Activated CD8-positive, alpha-beta memory T cell treated with anti-CD3 and anti-CD28 coated beads for 48 hours (primary cell): ENCODE results near the gene TAP1.

Experiments
- DNase-seq, 3 experiments: peaks; one replicate each; pipeline ENCODE4 v3.0.0-alpha.2; 2020; ENCODE audit warnings: low read depth in 2 of 3, low spot score in 2 of 3

Gene TAP1

DNA sequence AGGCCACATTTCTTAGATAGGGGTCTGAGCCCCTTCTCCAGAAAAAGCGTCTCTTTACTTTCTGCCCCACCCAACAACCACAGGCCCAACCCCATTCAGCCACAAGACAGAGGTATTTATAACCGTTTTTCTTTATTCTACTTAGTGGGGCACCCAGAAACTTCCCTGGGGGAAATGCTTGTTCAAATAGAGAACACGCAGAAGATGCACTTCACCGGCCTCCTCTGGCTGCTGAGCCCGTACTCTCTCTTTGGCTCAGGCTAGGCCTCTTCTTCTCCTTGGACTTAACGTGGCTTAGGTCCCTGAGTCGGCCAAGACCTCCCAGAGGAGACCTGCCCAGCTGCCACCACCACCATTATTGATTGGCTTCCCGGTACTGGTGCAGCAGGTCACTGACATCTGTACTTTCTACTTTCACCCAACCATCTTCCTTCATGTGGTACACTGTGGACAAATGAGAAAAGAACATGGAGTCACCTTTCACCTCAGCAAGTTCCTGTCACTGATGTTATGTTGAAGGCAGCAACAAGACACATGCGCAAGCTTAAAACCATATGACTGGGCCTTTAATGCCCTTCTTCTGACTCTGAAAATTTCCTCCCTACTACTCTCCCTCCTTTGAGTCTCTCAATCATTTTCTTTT lies 12.8 kb downstream of the TAP1 start:
- no peak for DNase-seq

DNA sequence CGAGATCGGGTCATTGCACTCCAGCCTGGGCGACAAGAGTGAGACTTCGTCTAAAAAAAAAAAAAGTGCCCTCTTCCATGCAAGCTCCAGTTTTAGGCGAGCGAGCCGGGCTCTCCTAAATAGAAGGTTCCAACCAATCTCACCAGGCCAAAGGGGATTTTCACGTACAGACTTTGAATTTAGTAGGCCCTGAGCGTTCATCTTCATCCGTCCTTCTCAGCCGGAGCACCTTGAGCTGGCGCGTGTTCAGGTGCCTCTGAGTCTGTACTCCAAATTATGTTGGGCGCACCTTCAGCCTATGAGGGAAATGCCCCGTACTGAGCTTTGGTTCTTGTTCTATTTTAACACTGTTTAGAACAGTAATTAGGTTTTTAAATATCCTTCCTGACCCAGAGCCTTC lies 14.1 kb downstream of the TAP1 start:
- DNase-seq = no peak

DNA sequence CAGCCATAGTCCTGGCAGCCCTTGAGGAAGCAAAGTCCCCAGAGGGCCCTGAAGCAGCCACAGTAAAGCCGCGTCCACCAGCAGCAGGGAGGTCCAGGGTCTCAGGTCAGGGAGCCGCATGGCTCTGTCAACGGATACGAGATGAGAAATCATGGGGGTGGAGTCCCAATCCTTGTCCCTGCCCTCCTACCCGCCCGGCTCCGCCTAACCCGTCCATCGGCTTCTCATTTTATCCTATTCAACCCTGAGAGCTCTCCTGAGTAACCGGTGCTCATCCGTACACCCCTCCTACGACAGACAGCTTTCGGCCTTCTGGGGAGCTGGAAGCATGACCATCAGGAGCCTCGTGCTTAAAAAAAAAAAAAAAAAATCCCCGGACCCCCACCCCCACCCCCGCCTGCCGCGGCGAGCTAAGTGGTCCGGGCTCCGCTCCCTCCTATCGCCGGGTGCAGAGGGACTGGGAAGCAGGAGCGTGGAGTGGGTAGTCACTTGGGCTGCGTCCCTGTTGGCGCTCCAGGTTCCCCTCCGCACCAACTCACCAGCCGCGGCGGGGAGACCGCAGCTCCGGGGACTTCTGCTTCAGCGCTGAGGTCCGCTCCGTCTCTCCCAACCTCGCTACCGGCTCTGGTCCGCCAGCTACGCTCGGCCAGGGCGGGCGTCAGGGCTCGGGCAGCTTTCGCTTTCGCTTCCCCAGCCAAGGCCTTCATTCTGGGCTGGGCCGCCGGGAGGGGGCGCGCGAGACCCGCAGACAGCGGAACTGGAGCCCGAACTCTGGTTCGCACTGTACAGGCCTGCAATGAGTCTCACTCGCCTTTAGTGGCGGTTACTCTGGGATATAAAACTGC lies 15.2 kb downstream of the TAP1 start, which contains the start of gene TAP2:
Gene TAP2, minus strand, starts transcription at position 626 of the 845 bp plus-strand sequence. Its CDS starts 506 bp downstream, at position 120.
- DNase-seq = peak; percentile 95 to 96 (median 96)

DNA sequence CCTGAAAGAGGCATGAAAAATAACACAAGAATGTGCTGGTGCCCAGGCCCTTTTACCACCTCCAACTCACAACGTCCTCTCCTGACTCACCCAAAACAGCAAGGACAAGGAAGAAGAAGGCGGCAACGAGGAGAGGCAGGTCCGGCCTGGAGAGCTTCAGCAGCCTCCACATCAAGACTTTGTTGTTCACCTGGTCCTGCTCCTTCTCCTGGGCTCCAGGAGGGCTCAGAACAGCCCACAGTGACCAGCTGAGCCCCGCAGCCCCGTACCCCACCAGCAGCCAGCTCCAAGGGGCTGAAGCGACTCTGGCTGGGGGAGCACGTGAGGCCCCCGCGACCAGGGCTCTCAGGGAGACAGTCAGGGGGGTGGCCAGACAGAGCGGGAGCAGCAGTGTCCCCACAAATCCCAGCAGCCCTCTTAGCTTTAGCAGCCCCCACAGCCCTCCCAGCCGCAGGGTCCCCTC lies 15.8 kb downstream of the TAP1 start:
- DNase-seq = no peak

DNA sequence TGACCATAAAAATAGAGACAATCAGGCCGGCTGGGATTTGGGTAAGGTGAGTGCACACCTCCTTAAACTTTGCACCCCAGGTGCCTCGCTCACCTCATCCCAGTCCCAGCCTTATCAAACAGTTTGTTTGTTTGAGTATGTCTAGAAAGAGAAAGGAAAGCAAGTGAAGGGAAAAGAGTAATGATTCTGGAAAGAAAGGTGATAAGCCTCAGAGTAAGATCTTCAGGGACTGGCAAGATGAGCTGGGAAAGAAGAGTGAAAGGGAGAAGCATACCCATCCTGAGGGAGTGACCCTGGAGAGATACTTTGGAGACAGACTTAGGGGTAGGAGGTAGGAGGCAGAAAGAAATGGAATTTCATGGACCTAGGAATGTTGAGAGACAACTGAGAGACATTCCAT lies 16.6 kb downstream of the TAP1 start:
- no peak for DNase-seq

DNA sequence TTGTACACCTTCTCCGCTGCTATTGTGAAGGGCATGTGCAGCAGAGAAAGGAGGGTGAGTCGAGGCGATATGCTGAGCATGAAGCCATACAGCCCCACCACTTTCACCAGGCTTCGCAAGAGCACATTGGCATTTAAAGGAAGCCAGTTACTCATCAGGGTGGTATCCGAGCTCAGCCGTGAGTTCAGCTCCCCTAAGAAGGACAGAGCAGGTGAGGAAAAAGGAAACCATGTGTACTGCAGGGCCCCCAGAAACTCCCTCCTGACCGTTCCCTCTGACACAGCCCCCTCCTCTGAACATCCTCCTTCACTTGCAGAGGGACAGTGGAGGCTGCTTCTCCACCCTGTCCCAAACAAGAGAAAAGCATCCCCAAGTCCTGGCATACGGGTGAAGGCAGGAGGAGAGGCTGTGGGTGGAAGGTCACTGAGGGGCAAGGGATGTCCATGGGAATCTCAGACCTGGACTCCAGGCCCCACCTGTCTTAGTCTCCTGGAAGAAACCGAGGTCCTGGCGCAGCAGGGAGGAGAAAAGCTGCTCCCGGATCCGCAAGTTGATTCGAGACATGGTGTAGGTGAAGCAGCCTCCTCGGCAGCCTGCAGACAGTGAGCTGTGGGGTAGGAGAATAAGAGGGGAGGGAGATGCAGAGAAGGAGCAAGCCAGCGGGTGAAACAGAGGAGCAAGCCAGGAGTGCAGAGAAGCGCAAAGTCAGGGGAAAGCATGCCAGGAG lies 18.2 kb downstream of the TAP1 start:
- no peak for DNase-seq

DNA sequence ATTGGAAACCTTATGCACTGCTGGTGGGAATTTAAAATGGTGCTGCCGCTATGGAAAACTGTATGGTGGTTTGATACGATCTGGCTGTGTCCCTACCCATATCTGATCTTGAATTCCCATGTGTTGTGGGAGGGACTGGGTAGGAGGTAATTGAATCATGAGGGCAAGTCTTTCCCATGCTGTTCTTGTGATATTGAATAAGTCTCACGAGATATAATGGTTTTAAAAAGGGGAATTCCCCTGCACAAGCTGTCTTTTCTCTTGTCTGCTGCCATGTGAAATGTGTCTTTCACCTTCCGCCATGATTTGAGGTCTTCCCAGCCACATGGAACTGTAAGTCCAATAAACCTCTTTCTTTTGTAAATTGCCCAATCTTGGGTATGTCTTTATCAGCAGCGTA lies 19.8 kb downstream of the TAP1 start:
- no peak for DNase-seq

DNA sequence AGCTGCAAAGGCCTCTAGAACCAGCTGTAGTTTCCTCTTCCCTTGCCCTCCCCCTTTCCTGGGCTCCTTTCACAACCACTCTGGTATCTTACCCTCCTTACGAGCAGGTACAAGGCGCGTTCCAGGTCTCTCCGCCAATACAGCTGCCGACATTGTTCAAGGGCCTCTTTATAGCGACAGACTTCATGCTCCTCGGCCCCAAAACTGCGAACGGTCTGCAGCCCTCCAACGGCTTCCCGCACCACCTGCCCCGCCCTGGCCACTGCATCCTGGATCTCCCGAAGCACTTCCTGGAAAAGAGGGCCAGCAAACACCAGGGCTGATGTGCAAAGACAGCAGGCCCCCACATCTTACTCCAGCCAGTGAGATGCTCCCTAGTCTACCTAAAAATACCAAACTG lies 21.0 kb downstream of the TAP1 start:
- DNase-seq = no peak

DNA sequence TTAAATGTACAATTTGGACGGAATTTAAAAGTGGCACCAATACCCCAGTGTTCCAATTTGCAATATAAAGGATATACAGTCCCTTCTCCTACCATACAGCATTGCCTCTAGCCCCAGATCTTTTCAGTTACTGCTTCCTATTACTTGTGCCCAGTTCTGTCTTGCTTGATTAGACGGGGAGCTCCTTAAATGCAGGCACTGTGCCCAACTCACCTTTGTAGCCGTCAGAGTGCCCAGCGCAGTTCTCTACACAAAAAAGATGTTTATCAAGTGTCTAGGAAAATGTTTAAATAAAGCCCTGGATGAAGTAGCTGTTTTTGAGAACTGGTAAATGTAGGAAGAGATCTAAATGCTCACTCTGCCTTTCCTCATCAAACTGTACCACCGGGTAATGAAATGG lies 22.6 kb downstream of the TAP1 start:
- no peak for DNase-seq

DNA sequence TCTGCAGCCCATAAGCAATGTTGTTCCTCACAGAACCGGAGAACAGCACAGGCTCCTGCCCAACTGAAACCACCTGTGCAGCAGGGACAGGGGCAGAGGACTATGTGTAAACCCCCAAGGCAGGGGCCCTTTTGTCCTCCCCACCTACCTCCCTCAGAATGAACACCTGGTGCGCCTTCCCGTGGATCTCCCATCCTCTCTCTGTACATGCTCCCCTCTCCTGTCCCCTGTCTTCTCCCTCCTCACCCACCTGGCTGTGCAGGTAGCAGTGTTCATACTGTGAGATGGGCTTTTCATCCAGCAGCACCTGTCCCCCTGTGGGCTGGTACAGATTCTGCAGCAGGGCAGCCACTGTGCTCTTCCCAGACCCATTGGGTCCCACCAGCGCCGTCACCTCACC lies 23.5 kb downstream of the TAP1 start:
- DNase-seq = no peak

DNA sequence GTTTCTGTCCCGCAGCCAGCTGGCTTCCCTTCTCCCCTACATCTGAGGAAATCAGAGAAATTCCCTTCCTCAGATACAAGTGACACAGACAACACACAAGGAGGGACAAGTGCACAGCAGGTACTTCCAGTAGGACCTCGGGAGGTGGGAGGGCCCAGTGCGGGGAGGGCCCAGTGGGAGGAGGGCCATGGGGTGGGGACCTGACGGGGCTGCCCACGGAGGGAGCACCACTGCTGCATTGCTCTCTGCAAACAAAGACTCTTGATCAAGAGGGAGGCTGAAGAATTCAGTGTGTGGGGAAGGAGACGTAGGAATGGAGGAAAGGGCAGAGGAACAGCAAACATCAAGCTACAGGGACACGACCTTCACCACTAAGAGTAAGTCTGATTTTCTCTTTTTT lies 24.0 kb downstream of the TAP1 start:
- no peak for DNase-seq

DNA sequence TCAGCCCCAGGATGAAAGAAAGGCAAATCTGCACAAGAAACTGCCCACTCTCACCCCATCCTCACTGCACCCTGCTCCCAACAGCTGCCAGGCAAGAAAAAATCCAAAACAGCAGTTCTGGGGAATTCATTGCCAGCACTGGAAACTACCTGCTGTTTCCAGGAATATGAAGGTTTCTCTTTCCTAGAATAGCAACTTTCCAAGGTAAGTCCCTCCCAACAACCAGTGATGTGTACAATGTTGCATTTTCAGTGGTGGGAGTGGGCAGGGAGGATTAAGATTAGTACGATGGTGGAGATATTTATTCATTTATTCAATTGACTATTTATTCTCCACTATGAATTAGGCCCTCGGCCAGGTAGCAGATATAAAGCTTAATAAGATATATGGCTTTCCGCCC lies 26.5 kb downstream of the TAP1 start:
- DNase-seq = no peak

DNA sequence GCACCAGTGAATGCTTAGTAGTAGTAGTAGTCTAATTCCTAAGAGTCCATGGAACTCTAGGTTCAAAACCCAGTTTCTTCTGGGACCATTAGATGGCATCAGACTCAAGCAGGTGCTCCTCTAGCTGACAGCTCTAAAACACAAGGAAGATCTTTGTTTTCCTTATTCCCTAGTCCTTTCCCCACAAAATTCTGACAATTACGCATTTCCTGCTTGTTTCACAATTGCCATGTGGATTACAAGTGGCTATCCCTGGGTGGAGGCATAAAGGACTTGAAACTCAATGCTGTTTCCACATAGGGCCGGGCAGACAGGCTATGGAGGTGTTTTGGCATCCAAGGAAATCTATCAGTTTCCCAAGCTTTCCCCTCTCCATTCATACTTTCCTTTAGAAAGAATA lies 27.5 kb downstream of the TAP1 start:
- DNase-seq = no peak

DNA sequence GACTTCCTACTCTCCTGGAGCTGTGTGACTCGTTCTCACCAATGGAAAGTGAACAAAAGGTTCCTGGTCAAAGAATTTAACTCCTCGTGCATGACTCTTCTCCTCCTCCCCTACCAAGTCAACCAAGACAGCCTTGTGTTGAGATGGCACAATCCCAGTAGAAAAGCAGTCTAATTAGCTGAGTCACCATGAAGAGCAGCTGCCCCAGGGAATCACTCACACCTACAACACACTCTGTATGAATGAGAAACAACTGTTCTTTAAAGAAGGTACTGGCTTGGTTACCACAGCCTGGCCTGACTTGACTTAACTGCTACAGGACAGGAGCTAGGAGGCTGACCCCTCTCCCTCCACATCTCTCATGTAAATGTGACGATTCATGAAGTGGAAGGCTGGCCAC lies 33.8 kb downstream of the TAP1 start:
- no peak for DNase-seq

DNA sequence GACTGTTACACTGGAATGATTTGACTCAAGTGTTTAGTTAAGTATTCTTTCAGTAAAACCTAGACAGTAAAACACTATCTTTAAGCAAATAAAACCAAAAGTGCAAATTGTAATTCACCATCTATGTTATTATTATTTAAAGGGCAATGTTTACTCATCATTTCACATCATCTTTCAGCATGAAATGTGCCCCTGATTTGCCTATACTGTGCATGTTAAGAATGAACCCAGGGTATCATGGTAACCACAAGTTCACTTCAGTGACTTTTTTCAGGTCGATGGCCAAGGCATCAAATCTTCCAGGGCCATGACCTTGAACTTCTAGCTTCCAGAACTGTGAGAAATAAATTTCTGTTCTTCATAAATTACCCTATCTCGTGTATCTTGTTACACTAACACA lies 34.6 kb downstream of the TAP1 start:
- no peak for DNase-seq

DNA sequence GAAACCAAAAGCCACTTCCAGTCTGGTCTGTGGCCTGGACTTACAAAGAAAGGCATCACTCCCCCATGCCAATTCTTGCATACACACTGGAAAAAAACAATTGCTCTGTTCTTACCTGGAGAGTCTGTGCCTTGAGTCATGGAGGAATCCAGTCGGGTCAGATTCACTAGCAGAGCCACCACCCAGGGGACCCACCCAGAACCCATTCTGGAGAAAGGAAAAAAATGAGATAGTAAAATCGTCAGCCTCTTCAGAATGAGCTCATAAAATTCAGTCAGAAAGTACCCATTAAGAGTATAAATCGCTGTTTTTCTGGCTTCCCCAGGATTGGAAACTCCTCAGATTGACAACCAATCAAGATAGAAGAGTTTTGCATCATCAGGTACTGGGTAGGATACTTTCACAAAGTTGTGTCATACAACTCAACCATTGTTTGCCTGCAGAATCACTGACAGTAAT lies 36.7 kb downstream of the TAP1 start, which contains the start of gene HLA-DOB:
Gene HLA-DOB, minus strand, starts transcription at position 257 of the 459 bp plus-strand sequence. Its CDS starts 51 bp downstream, at position 206.
- DNase-seq = no peak

DNA sequence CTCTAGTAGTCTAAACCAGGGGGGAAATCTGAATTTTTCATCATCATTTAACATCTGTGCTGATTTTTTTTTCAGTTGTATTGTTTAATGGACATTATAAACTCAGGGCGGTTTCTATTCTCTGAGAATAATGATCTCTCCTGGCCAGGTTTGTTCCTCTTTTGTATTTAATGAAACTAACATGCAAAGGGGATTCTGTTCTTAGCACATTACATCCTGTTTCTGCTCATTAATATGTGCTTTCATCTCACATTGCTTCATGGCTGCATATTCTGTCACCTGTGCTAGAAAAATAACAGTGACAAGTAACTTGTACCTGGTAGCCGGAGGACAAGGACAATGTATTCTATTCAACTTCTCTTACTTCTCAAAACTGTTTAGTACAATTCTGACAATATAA lies 37.5 kb downstream of the TAP1 start:
- no peak for DNase-seq

DNA sequence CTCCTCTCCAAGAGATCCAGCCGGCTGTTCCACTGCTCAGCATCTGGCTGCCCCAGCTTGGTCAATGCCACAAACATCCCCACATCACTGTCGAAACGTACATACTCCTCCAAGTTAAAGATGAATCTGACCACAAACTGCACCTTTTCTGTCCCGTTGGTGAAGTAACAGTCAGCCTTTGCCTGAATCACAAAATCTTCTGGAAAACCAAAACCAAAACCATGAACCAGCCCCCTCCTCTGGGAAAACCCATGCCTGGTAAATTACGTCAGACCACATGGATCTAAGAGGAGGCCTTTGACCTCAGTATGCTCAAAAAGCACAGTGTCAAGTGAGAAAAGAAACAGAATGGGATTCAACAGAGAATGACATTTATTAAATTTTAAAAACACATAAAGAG lies 38.4 kb downstream of the TAP1 start:
- no peak for DNase-seq

DNA sequence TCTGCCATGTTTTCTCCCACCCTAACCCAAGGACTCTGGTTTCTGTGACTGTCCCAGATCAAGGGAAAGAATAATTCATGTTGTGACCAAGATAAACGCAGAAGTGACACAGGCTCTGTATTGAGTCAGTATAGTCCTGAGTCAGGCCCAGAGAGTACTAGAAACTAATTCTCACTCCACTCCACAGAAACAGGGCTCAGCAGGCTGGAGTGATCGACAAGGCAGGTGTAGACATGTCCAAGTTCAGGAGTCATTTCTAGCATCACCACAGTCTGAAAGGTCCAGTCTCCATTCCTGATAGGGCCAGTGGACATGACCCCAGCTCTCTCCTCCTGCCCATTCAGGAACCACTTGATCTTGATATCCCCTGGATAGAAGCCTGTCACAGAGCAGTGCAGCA lies 39.4 kb downstream of the TAP1 start:
- DNase-seq = no peak

DNA sequence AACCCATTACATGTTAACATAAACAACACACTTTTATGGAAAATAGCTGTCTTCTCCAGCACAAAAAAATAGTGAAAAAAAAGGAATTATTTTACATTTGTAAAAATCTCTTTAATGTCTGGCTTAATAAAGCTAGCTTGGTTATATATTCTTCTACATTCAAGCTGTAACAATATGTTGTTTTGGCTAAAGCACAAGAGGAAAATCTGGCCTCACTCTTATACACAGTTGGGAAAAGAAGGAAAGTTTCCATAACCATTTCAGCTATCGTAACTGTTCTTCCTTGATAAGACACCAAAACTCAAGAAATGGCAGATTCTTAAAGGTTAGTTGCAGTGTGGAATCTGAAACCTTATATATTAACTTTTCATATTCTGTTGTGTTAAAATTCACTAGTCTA lies 44.3 kb downstream of the TAP1 start:
- no peak for DNase-seq

DNA sequence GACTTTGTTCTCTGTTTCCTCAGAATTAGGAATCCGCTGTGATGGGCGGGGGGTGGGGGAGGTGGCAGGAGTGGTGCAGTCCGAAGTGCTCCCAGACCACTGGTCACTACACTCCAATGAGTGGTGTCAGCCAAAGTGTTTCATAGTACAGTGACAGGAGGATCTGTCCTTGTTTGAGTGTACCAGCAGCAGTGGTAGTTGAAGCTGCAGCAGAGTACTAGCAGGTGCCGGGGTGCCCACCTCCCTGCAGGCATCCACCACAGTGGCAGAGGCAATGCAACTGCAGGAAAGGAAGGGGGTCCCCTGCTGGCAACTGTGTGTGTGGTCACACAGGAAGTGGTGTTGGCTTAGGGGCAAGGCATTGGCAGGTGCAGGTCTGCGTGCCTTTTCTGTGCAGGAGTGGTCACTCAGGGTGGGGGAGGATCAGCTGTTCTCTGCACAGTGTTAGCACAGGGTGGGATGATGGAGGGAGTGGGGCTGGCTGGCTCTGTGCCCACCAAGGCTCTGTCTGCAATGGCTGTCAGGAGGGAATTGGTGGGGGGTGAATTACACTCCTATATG lies 46.4 kb downstream of the TAP1 start:
- no peak for DNase-seq
